GM23338 (cell line): ENCODE data around the gene ZNF445.

Experiments
- CREB1 ChIP-seq: fragments of 250-450 bp; sonication (Bioruptor Pico); IDR thresholded peaks from 2 replicates; pipeline ENCODE4 v1.5.0; 2020; ENCODE audit warnings: low read depth, mild to moderate bottlenecking, moderate library complexity
- CTCF ChIP-seq, 2 experiments: fragments of 200-600 bp in 1 of 2; sonication (generic) in 1 of 2; conservative IDR thresholded peaks; 2 replicates each; pipeline versions ENCODE4 v1.5.1 to v1.6.1; 2016 to 2017; ENCODE audit warnings: antibody characterized with exemption in 2 of 2, low read depth in 2 of 2, mild to moderate bottlenecking in 2 of 2, moderate library complexity in 1 of 2
- EZH2 ChIP-seq: fragments of 200-600 bp; sonication (generic); IDR thresholded peaks from one replicate; pipeline ENCODE4 v1.8.0; 2017; ENCODE audit warnings: antibody characterized with exemption, mild to moderate bottlenecking, low read depth; ENCODE audit not compliant: unreplicated experiment
- EZH2phosphoT487 ChIP-seq: fragments of 200-600 bp; sonication (generic); IDR thresholded peaks from one replicate; pipeline ENCODE4 v1.8.1; 2018; ENCODE audit warnings: antibody characterized with exemption; ENCODE audit not compliant: unreplicated experiment
- JUNB ChIP-seq: IDR thresholded peaks from one replicate; pipeline ENCODE4 v1.6.1; 2016; ENCODE audit warnings: antibody characterized with exemption; ENCODE audit not compliant: unreplicated experiment
- NANOG ChIP-seq: IDR thresholded peaks from 2 replicates; pipeline ENCODE4 v1.6.1; 2016; ENCODE audit warnings: antibody characterized with exemption, borderline replicate concordance
- POLR2AphosphoS5 ChIP-seq: IDR thresholded peaks from 2 replicates; pipeline ENCODE4 v1.6.1; 2016; ENCODE audit warnings: antibody characterized with exemption, low read depth
- REST ChIP-seq: IDR thresholded peaks from one replicate; pipeline ENCODE4 v1.6.1; 2018; ENCODE audit warnings: antibody characterized with exemption; ENCODE audit not compliant: unreplicated experiment
- STAT1 ChIP-seq: IDR thresholded peaks from one replicate; pipeline ENCODE4 v1.6.1; 2016; ENCODE audit warnings: antibody characterized with exemption; ENCODE audit not compliant: unreplicated experiment
- ZNF331 ChIP-seq: fragments of 250-450 bp; sonication (Bioruptor Pico); IDR thresholded peaks from 2 replicates; pipeline ENCODE4 v1.5.0; 2020; ENCODE audit warnings: low read depth, mild to moderate bottlenecking, moderate library complexity

- TF ChIP-seq CTCF (conservative IDR thresholded peaks at IDR 0.05; ENCODE audit: low read depth in 2 of 2) = no peak
- TF ChIP-seq ZNF331 (CRISPR knock-in tag) = no peak
- TF ChIP-seq POLR2AphosphoS5 = no peak
- no peak for TF ChIP-seq EZH2
- TF ChIP-seq CREB1 = no peak
- no peak for TF ChIP-seq REST
- TF ChIP-seq EZH2phosphoT487 = no peak
- no peak for TF ChIP-seq NANOG
- no peak for TF ChIP-seq JUNB
- no peak for TF ChIP-seq STAT1
Measured at GRCh38 chr3:44444896-44445691, 32.4 kb downstream of the ZNF445 start.
